Activated T-cell treated with anti-CD3 and anti-CD28 coated beads, Interleukin-2, amount 50 U/mL, for 1 hour (primary cell): ENCODE measurements around the gene CLC.
"Not testable (repeated sequence)": the region's sequence is repeated elsewhere in the genome, so short reads cannot be mapped to it uniquely, and the experiment has no call there.

ENCODE experiments used
- DNase-seq: peaks from one replicate; pipeline ENCODE4 v3.0.0-alpha.2; 2020

Gene CLC

DNA sequence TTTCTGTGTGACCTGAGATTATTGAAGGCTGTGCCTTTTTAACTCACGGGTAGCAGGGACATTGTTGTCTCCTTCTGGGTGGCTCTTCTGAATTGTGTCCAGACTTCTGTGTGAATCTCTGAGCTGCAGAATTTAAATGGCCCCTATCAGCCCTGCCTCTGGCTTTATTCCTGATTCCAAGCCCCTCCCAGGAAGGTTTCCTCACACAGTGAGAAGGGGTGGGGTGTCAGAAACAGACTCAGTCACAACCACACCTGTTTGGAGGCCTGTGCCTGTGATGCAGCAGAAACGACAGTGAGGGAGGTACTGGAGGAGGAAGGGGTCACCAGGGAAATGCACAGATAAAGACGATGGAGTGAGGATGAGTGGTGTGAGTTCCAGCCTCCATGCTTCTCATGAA, at the start of gene CLC:
CLC (minus strand) TSS at position 139 of the 400 bp plus-strand sequence; CDS start at position 62, 77 bp downstream.
- DNase-seq = no peak

DNA sequence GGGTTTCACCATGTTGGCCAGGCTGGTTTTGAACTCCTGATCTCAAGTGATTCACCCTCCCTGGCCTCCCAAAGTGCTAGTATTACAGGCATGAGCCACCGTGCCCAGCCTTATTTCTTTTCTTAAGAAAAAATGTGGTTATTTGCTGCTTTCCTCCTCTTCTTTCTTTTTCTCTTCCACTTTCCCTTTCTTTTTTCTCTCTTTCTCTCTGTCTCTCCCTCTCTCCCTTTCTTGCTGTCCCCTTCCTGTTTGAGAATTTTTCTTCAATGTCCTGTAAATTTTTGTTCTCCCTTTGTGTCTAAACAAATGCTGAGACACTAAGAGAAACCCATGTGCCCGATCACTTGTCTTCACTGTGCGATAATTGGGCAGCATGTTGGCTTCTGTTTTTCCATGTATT, 43.1 kb upstream of the CLC start:
- no peak for DNase-seq

DNA sequence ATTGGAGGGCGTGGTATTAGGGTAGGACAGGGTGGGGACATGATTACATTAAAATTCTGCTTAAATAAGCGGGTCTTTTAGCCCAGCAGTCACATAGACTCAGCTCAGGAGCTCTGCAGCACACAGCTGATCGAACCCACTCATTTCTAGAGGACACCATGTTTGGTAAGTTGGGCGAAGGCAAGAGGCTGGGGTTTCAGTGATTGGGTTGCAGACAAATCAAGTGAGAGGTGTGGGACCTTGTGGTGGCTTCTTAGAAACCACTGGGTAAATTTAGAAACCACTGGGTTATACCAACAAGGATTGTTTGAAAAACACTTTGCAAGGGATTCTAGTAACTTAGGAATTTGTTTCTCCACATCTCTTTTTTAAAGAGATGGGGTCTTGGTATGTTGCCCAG, 40.9 kb upstream of the CLC start, which contains the start of gene LEUTX:
LEUTX (plus strand) TSS at position 92 of the 400 bp plus-strand sequence; CDS start at position 159, 67 bp downstream.
- DNase-seq = no peak

DNA sequence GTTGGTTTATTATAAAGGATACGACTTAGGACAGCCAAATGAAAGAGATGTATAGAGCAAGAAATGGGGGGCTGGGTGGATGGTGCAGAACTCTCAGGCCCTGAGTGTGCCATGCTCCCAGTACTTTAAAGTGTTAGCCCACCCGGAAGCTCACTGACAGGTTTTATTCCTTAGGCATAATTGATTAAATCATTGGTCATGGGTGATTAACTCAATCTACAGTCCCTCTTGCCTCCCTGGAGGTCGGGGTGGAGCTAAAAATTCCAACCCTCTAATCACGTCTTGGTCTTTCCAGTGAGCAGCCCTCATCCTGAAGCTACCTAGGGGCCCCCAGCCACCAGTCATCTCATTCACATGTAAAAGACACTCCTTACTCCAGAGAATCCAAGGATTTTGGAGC, 31.0 kb upstream of the CLC start:
- no peak for DNase-seq

DNA sequence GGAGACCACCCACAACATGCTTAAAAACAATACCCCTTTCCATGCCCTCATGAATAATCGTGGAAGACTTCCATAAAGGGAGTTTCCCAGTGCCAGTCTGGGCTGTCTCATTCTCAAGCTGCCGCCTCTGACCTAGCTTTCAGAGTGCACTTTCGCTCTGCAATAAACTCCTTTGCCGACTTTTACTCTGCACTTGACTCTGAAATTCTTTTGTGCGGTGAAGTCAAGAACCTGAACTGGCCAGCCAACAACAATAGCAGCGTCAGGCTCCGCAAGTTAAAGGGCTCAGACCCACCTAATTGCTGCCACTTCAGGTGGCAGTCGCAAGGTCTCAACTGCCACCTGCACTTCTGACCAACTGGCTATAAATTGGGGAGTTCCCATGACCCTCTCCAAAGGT, 30.5 kb upstream of the CLC start:
- no peak for DNase-seq

DNA sequence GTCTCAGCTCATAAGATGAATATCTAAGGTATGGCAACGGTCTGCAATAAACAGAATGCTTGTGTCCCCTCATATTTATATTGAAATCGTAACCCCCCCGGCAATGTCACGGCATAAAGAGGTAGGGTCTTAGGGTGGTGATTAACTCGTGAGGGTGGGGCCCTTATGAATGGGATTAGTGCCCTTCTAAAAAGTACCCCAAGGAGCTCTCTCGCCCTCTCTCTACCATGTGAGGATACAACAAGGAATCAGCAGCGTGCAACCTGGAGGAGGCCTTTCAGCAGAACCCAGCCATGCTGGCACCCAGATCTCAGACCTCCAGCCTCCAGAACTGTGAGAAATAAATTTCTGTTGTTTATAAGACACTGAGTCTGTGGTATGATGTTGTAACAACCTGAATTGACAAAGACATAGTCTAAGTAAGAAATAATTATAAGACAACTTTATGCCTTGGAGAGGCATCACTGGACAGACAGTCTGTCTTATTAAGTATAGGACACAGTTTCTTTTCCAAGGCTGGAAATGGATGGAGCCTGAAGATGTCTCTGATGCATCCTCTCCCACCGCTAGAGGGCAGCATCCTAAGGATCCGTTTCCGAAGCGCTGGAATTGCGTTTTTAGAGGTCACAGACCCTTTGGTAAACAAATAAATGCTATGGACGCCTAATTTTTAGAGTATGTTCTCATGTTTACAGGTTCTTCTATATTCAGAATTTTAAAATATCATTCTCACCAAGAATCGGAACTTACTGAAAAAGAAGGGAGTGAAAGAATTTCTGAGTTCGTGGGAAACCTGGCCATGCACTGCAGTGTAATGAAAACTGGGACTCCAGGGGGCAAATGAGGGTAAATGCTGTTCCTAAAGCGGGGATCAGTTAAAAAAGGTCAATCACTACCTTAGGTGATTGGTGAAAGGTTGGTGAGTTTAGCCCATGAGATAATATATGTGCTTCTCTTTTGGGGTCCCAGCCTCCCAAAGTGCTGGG, 27.6 kb upstream of the CLC start:
- DNase-seq = peak; percentile 32

DNA sequence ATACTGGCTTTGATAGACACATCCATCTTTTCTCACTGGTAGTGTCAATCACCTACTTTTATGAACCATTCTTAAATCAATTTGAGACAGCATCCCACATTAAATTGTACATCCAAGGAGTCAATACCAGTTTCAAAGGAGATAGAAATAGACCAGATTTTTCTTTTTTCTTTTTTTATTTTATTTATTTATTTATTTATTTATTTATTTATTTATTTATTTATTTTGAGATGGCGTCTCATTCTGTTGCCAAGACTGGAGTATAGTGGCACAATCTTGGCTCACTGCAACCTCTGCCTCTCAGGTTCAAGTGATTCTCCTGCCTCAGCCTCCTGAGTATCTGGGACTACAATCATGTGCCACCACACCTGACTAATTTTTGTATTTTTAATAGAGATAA, 24.0 kb upstream of the CLC start:
- not testable (repeated sequence) for DNase-seq

DNA sequence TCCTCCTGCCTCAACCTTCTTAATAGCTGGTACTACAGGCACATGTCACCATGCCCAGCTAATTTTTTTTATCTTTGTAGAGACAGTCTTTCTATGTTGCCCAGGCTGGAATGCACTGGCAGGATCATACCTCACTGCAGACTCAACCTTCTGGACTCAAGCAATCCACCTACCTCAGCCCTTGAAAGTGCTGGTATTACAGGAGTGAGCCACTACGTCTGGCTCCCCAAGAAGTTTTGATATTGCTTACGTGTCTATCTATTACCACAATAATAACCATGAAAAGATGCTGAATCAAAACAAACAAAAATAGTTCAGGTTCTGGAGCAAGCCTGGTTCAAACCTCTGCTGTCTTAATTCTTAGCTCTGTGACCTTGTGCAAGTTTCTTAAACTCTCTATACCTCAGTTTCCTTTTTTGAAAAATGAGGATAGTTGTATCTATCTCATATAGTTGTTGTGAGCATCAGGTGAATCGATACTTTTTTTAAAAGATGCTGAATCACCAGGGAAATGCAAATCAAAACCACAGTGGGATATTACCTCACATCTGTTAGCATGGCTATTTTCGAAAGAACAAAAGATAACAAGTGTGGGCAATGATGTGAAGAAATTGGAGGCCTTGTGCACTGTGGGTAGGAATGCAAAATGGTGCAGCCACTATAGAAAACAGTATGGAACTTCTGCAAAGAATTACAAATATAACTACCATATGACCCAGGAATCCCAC, 21.8 kb upstream of the CLC start:
- no peak for DNase-seq

DNA sequence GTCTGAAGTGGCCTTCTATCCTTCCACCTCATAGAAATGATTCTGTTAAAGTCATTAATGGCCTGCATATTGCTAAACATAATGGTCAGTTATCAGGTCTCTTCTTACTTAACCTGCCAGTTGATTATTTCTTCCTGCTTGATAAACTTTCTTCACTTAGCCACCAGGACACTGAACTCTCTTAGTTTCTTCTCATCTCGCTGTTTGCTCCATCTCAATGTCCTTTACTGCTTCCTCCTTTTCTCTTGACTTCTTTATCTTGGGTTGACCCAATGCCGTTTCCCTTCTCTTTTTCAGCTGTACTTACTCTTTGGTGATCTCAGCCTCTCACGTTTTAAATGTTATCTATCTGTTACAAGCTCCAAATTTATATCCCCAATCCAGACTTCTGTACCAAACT, 17.1 kb upstream of the CLC start:
- no peak for DNase-seq

DNA sequence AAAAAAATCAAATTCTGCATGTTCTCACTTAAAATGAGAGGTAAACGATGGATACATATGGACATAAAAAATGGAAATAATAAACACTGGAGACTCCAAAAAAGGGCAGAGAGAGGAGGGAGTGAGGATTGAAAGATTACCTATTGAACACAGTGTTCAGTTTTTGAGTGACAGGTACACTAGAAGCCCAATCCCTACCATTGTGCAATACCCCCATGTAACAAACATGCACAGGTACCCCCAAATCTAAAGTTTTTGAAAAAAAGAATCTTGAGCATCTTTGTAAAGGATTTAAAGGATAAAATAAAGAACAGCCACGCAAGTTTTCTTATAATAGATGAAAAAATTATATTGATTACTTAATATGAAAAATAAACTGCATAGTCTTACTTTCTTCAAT, 16.7 kb upstream of the CLC start:
- DNase-seq = no peak

DNA sequence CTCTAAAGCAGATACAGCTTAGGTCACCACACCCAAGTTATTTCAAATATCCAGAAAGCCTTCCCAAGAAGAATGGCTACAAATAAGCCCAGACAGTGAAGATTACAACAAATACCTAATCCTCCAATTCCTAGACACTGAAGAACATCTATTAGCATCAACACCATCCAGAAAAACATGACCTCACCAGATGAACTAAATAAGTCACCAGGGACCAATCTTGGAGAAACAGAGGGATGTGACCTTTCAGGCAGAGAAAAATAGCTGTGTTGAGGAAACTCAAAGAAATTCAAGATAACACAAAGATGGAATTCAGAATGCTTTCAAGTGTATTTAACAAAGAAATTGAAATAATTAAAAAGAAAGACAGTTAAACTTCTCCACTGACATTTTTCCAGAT, 15.0 kb upstream of the CLC start:
- no peak for DNase-seq

DNA sequence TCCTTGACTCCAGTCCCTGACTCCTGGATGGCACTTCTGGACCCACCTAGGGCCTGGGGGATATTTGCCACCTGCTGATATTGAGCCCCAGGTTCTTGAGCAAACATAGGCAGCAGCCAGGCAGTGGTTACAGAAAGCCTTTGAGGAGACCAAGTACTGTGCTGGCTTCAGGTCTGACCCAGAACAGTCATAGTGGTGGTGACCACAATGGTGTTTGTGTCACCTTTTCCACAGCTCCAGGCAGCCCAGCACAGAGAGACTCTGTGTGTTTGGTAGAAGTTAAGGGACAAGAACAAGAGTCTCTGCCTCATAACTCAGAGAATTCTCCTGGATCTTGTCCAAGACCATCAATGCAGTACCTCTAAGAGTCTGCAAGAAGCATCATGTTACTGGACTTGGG, 14.6 kb upstream of the CLC start:
- no peak for DNase-seq

DNA sequence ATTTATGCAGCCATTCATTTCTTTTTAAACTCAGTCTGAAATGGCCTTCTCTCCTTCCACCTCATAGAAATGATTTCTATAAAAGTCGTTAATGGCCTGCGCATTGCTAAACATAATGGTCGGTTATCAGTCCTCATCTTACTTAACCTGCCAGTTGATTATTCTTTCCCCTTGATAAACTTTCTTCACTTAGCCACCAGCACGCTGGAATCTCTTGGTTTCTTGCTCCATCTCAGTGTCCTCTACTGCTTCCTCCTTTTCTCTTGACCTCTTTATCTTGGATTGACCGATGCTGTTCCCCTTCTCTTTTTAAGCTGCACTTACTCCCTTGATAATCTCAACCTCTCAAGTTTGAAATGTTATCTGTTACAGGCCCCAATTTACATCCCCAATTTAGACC, 12.2 kb upstream of the CLC start:
- no peak for DNase-seq

DNA sequence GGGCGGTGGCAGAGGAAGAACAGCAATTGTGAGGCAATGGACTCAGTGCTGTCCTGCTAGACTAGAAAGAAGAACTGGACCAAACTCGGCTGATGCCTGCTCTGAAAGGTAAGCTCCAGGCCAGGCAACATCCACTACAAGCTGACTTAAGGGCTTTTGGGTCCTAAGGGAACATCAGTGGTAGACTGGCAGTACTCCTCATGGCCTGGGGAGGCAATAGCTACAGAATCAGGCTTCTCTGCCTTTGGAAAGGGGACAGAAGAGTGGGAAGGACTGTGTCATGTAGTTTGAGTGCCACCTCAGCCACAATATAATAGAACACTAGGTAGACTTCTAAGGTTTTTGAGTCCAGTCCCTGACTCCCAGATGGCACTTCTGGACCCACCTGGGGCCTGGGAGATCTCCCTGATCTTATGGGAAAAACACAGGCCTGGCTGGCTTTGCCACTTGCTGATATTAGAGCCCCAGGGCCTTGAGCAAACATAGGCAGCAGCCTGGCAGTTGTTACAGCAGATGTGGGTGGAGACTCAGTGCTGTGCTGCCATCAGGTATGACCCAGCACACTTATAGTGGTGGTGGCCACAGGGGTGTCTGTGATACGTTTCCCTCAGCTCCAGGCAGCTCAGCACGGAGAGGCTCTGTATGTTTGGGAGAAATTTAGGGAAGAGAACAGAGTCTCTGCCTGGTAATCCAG, 9.2 kb upstream of the CLC start:
- no peak for DNase-seq

DNA sequence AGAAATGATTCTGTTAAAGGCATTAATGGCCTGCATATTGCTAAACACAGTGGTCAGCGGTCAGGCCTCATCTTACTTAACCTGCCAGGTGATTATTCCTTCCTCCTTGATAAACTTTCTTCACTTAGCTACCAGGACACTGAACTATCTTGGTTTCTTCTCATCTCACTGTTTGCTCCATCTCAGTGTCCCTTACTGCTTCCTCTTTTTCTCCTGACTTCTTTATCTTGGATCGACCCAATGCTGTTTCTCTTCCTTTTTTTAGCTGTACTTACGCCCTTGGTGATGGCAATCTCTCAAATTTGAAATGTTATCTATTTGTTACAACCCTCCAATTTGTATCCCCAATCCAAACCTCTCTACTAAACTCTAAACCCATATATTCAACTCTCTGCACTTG, 7.8 kb upstream of the CLC start:
- DNase-seq = no peak

DNA sequence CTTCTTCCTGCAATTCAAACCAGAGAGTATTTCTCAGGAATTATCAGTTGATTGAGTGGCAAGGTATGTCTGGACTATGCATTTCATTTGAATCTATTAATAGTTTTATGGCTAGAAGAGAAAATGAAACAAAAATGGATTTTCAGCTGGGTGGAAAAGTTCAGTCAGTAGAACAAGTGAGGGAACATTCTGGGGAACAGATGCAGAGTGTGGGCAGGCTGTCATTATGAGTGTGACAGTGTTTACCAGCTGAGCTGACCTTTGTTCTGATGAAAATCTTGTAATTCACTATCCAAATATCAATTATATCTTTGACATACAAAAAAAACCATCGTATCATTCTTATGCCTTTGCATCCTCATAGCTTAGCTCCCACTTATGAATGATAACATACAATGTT, 2.6 kb upstream of the CLC start:
- DNase-seq = no peak

DNA sequence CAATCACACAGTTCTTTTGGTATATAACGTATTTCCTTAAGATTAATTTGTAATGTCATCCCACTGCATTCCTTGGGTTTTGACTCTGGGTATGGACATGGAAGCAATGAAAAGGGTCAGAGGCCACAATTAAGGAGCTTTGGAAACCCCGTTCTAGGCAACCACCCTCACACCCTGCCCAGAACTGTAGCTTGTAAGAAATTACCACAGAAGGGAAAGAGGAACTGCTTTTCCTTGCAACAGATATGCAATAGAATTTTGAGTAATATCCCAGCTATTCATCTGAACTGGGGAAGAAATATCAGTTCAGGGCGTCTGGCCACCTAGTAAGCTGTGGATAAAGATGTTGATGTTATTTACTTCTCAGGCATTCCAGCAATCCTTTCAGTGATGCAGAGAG, 985 bp upstream of the CLC start:
- no peak for DNase-seq

DNA sequence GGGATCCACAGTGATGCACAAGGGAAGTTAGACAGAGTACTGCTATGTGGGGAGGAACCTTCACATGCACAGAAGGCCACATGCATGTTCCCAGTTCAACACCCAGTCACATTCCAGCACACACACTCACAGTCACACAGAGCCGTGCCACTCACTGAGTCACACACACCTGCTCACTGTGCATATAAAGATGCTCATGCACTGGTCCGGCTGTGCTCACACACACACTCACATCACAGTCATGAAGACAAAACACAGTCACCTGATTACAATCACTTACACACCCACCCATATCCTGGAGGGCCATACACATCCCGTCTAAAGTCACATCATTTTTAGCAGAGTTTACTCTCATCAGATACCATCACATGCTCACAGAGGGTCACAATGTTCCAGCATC, 478 bp downstream of the CLC start:
- DNase-seq = no peak

DNA sequence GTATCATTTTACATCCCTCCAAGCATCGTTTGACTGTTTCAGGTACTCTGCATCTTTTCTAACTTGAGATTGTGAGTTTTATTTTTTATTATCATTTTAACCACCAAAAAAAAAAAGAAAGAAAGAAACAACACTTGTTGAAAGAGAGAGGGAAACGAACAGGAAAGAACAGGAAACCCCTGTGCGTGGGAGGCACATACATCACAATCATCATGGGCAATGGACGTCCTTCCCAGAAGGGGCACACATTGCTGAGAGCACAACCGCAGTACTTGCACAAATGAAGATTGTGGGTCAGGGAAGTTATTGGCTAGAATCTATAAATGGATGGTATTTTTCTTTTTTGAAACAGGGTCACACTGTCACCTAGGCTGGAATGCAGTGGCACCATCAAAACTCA, 1.7 kb downstream of the CLC start:
- DNase-seq = no peak

DNA sequence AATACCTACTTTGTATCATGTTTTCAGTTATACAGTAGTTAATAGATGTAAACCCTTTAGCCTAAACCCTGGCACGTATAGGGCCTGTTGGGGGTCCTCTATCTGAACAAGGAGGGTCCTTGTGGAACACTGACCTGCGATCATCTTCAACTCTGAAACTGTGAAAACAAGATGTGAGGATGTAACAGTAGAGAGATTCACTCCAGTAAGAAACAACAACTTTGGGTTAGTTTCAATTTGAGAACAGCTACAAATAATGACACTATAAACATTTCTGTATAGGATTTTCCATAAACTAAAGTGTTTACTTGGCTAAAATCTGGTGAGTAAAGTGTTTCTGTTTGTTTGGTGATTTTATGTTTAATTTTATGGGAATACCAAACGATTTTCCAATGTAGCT, 2.1 kb downstream of the CLC start:
- no peak for DNase-seq

DNA sequence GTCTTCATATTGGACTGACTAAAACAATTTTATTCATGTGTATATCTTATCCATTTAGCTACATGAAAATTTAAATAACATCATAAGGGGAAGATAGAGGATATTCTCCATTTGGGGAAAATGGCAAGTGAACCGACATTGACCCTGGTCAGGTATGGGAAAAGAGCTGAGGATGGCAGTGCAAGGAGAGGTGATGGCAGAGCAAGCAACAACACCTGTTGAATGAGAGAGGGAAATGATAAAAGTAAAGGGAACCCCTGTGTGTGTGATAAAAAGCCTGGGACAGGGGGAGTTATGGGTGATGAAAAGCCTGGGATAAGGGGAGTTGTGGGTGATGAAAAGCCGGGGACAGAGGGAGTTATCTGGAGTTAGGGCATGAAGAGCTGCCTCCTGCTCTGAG, 4.0 kb downstream of the CLC start:
- DNase-seq = no peak

DNA sequence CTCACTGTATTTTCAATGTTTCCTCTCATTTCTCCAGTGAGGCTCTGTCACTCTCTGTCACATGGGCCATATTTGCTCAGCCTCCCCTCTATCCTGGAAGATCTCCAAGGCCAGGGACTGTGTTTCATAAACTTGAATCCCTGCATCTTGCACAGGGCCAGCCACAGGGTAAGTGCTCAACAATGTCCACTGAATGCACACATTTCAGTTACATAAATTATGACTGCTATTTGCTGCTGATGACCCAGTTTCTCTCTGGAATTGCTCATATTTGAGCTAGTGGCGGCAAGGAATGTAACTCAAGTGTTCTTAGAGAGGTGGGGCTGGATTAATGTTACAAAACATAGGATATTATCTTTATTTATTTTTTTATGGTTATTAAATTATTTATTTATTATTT, 6.1 kb downstream of the CLC start:
- no peak for DNase-seq

DNA sequence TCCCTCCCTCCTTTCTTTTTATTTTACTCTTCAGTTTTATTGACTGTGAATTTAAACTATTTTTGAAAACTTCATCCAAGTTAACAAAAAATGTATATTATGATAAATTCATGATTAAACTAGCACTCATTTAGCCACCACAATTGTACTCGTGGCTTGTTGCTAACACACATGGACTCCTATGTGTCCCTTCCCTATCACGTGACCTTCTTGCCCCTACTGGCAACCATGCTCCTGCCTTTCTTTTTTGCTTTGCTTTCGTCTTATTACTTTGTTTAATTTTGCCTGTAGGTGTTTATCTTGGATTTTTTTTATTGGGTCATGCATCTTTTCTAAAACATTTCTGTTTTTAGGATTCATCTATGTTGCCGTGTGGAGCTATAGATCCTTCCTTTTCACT, 8.2 kb downstream of the CLC start:
- DNase-seq = no peak

DNA sequence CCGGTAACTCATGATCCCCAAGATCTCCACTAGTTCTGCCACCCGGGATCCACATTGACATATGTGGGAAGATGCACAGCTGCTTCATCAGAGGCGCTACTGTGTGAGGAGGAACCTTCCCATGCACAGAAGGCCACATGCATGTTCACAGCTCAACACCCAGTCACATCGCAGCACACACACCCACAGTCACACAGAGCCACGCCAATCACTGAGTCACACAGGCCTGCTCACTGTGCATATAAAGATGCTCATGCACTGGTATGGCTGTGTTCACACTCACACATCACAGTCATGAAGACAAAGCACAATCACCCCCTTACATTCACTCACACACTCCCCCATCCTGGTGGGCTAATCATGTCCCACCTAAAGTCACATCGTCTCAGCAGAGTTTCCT, 9.8 kb downstream of the CLC start:
- DNase-seq = no peak
